GM12878 (cell line): ENCODE data around the gene S100A6. TPM values are rescaled to one million over a fixed set of nuclear protein-coding genes. Genes with fewer than 3 reads are reported as not detected.
A peak's percentile ranks its signal among the peaks of the same experiment; 100 is the strongest.

Source experiments
- ATAC-seq: fragments of 200-7000 bp; cut with Tn5 transposase; 3 replicates; pipeline ENCODE4 v1.9.1; 2020; ENCODE audit warnings: mild to moderate bottlenecking, moderate library complexity
- BruUV-seq: library from RNA; stranded (reverse); fragments of 400-500 nt; replicated peaks from 2 replicates; lab custom pipeline; 2021; lab: Mats Ljungman, UMichigan
- CTCF ChIA-PET: fragments of 300-600 bp; sonication (Branson Sonifier 250); formaldehyde crosslinking; extraction: SDS; loops from one replicate; lab custom pipeline; 2021; ENCODE audit warnings: inconsistent platforms; lab: Yijun Ruan, JAX
- POLR2A ChIA-PET: fragments of 350-600 bp; formaldehyde crosslinking; extraction: SDS; loops from one replicate; lab custom pipeline; 2021; ENCODE audit warnings: inconsistent platforms; lab: Charles Lee
- RAD21 ChIA-PET: fragments of 300-600 bp; sonication (Branson Sonifier 250); formaldehyde crosslinking; loops from one replicate; lab custom pipeline; 2023; ENCODE audit warnings: antibody characterized with exemption; ENCODE audit not compliant: unreplicated experiment; lab: Charles Lee
- SMC1A ChIA-PET: fragments of 300-600 bp; sonication (Branson Sonifier 250); formaldehyde crosslinking; loops from one replicate; lab custom pipeline; 2023; ENCODE audit not compliant: unreplicated experiment, uncharacterized antibody; lab: Charles Lee
- DNase-seq: peaks from one replicate; pipeline ENCODE4 v3.0.0-alpha.2; 2011; ENCODE audit warnings: low read depth, low spot score
- FAIRE-seq: peaks from 3 replicates; lab custom pipeline; 2011; peaks lifted over from hg19 to GRCh38; lab: Jason Lieb, UNC
- H2AFZ ChIP-seq: 2 replicates; pipeline ENCODE4 v1.6.0; 2011; ENCODE audit warnings: low read depth, low read length, control low read depth; ENCODE audit not compliant: control insufficient read depth
- H3K27ac ChIP-seq: 2 replicates; pipeline ENCODE4 v1.5.1; 2011; ENCODE audit warnings: control low read depth; ENCODE audit not compliant: control insufficient read depth, insufficient read depth
- H3K27me3 ChIP-seq, 2 experiments: replicated peaks in 1 of 2; 2 replicates each; pipeline versions ENCODE4 v1.6.0 to v1.6.1; 2011; ENCODE audit warnings: low read length in 1 of 2; ENCODE audit not compliant: control insufficient read depth in 2 of 2, insufficient read depth in 2 of 2
- H3K36me3 ChIP-seq, 2 experiments: 2 replicates each; pipeline ENCODE4 v1.5.1; 2011; ENCODE audit warnings: low read length in 1 of 2; ENCODE audit not compliant: control insufficient read depth in 2 of 2, insufficient read depth in 2 of 2
- H3K4me1 ChIP-seq: 2 replicates; pipeline ENCODE4 v1.6.1; 2011; ENCODE audit warnings: mild to moderate bottlenecking, low read length, moderate library complexity, mixed read lengths; ENCODE audit not compliant: control insufficient read depth, insufficient read depth
- H3K4me2 ChIP-seq: 2 replicates; pipeline ENCODE4 v1.6.0; 2011; ENCODE audit warnings: control low read depth; ENCODE audit not compliant: control insufficient read depth, insufficient read depth
- H3K4me3 ChIP-seq: fragments of 200-600 bp; sonication (generic); 2 replicates; pipeline ENCODE4 v1.5.1; 2016
- H3K79me2 ChIP-seq: 2 replicates; pipeline ENCODE4 v1.6.0; 2011; ENCODE audit warnings: low read length; ENCODE audit not compliant: control insufficient read depth, insufficient read depth
- H3K9ac ChIP-seq: 2 replicates; pipeline ENCODE4 v1.8.0; 2011; ENCODE audit warnings: low read length, control low read depth, mixed read lengths; ENCODE audit not compliant: control insufficient read depth, insufficient read depth
- H3K9me3 ChIP-seq: replicated peaks from 3 replicates; pipeline ENCODE4 v1.5.1; 2011; ENCODE audit warnings: mild to moderate bottlenecking, low read length; ENCODE audit not compliant: control insufficient read depth, insufficient read depth
- H4K20me1 ChIP-seq: 2 replicates; pipeline ENCODE4 v1.6.0; 2011; ENCODE audit not compliant: control insufficient read depth, insufficient read depth
- BCL11A ChIP-seq: IDR thresholded peaks from 2 replicates; pipeline ENCODE4 v1.6.1; 2011; ENCODE audit warnings: low read depth, low read length
- CTCF ChIP-seq, 3 experiments: IDR thresholded peaks in 2 of 3; conservative IDR thresholded peaks in 1 of 3; 2 replicates each; pipeline ENCODE4 v1.5.1; 2011; ENCODE audit warnings: low read depth in 3 of 3, low read length in 3 of 3, mild to moderate bottlenecking in 3 of 3, control low read depth in 2 of 3, moderate library complexity in 2 of 3, inconsistent platforms in 1 of 3, mixed read lengths in 1 of 3; ENCODE audit not compliant: control insufficient read depth in 2 of 3, insufficient read depth in 1 of 3; ENCODE audit errors: extremely low read depth in 1 of 3
- DPF2 ChIP-seq: fragments of 450-650 bp; IDR thresholded peaks from 2 replicates; pipeline ENCODE4 v1.6.1; 2017; ENCODE audit warnings: mild to moderate bottlenecking
- ESRRA ChIP-seq: IDR thresholded peaks from 2 replicates; pipeline ENCODE4 v1.6.1; 2012; ENCODE audit warnings: mild to moderate bottlenecking, low read length, improper control_type of control experiment
- ETV6 ChIP-seq, 2 experiments: fragments of 450-650 bp in 1 of 2; IDR thresholded peaks in 1 of 2; conservative IDR thresholded peaks in 1 of 2; 2 replicates each; pipeline ENCODE4 v1.6.1; 2014; ENCODE audit warnings: antibody characterized with exemption in 1 of 2, borderline replicate concordance in 1 of 2, low read depth in 1 of 2, mild to moderate bottlenecking in 1 of 2, moderate library complexity in 1 of 2
- IKZF1 ChIP-seq: fragments of 450-650 bp; conservative IDR thresholded peaks from 2 replicates; pipeline ENCODE4 v1.6.1; 2017; ENCODE audit warnings: antibody characterized with exemption, mild to moderate bottlenecking
- IKZF2 ChIP-seq, 2 experiments: fragments of 450-650 bp; IDR thresholded peaks; 2 replicates each; pipeline ENCODE4 v1.6.1; 2017; ENCODE audit warnings: mild to moderate bottlenecking in 2 of 2, moderate library complexity in 2 of 2
- KAT2A ChIP-seq: conservative IDR thresholded peaks from 2 replicates; pipeline ENCODE4 v1.6.1; 2011; ENCODE audit warnings: low read depth, low read length; ENCODE audit not compliant: control insufficient read depth
- MYB ChIP-seq: fragments of 150-350 bp; IDR thresholded peaks from 2 replicates; pipeline ENCODE4 v1.6.1; 2014; ENCODE audit warnings: mild to moderate bottlenecking, low read depth, low read length, borderline replicate concordance
- NBN ChIP-seq: fragments of 450-650 bp; IDR thresholded peaks from 2 replicates; pipeline ENCODE4 v1.6.1; 2016
- PAX8 ChIP-seq: fragments of 450-650 bp; IDR thresholded peaks from 2 replicates; pipeline ENCODE4 v1.6.1; 2017; ENCODE audit warnings: mild to moderate bottlenecking, moderate library complexity
- RELA ChIP-seq: fragments of 450-650 bp; IDR thresholded peaks from 2 replicates; pipeline ENCODE4 v1.8.0; 2014; ENCODE audit warnings: borderline replicate concordance; ENCODE audit not compliant: partially characterized antibody
- RUNX3 ChIP-seq: IDR thresholded peaks from 2 replicates; pipeline ENCODE4 v1.6.1; 2012; ENCODE audit warnings: low read length, inconsistent platforms
- SMAD5 ChIP-seq: IDR thresholded peaks from 2 replicates; pipeline ENCODE4 v1.6.1; 2016; ENCODE audit warnings: antibody characterized with exemption, low read depth
- SPI1 ChIP-seq: IDR thresholded peaks from 2 replicates; pipeline ENCODE4 v1.6.1; 2011; ENCODE audit warnings: low read depth, mild to moderate bottlenecking, low read length, moderate library complexity, borderline replicate concordance; ENCODE audit not compliant: insufficient read depth
- TCF12 ChIP-seq: IDR thresholded peaks from 2 replicates; pipeline ENCODE4 v1.6.1; 2011; ENCODE audit warnings: low read depth, mild to moderate bottlenecking, low read length
- ZNF274 ChIP-seq: IDR thresholded peaks from one replicate; pipeline ENCODE4 v1.8.0; 2011; ENCODE audit not compliant: insufficient read length, insufficient read depth
- WGBS: methylation state at CpG from one replicate; pipeline ENCODE4 v1.1.6; 2016; ENCODE audit warnings: low lambda C conversion rate; ENCODE audit not compliant: insufficient replicate concordance, insufficient coverage; ENCODE audit errors: missing lambda C conversion rate; 5-methylcytosine and 5-hydroxymethylcytosine counted together
- in situ Hi-C: fragments of 300-500 bp; cut with MboI; formaldehyde crosslinking; loops from 9 replicates; pipeline ENCODE4 v1.14.3; 2018; ENCODE audit warnings: mixed read lengths
- intact Hi-C: fragments of 100-400 bp; cut with micrococcal nuclease; formaldehyde crosslinking; loops from one replicate; pipeline ENCODE4 v1.14.2; 2022; ENCODE audit not compliant: unreplicated experiment
- polyA plus RNA-seq, 11 experiments: library from polyadenylated mRNA; depleted of rRNA in 4 of 11; unstranded in 6 of 11; stranded (reverse) in 5 of 11; fragments of >200 nt; fragmentation: Nextera tagmentation in 4 of 11; fragmentation: Illumina TruSeq in 1 of 11; extraction: Ambion mirVana in 4 of 11; extraction: Trizol in 1 of 11; gene quantifications; 1 replicate in 1 of 11; 2 replicates in 10 of 11; pipeline versions ENCODE4 v1.2.1 to v1.2.3, GENCODE V29; 2011 to 2016; ENCODE audit warnings: inconsistent platforms in 2 of 11, missing spikeins in 2 of 11, low read depth in 1 of 11
- total RNA-seq, 4 experiments: library from RNA; depleted of rRNA in 3 of 4; stranded (reverse); fragments of >200 nt in 3 of 4; fragmentation: Illumina TruSeq in 1 of 4; extraction: Trizol in 1 of 4; gene quantifications; 2 replicates each; pipeline versions ENCODE4 v1.2.1 to v1.2.3, GENCODE V29; 2013 to 2021

The S100A6 gene
- total and polyA plus RNA-seq, 10 of the 15 experiments (the other 5 are each of a cell fraction or from before 2014, with no cell fraction given) = 7.2 to 121 (median 45.7) TPM

GRCh38 chr1:153540394-153541361 is 4.9 kb upstream of the S100A6 start, which contains the start of gene S100A5:
Gene S100A5 (minus strand): TSS chr1:153540934. CDS start chr1:153540191, 743 bp downstream.
- in situ Hi-C loops (no loop called here), intact Hi-C loops (no loop called here)
- no TSS peak for BruUV-seq
- FAIRE-seq (peak; percentile 31), DNase-seq (no peak), ATAC-seq (no peak)
- WGBS = 50% methylated on average over 11 of the region's 11 CpGs
- H3K27me3 ChIP-seq = no peaks in the 10 kb centered on the region
- peak; percentile 73 for TF ChIP-seq SPI1
- TF ChIP-seq CTCF (IDR thresholded peaks at IDR 0.05 in 2 of 3, conservative IDR thresholded peaks at IDR 0.05 in 1 of 3; ENCODE audit: control insufficient read depth in 2 of 3, extremely low read depth in 1 of 3, insufficient read depth in 1 of 3, low read depth in 3 of 3, low read length in 3 of 3) = no peak
- no peak for TF ChIP-seq ESRRA
- TF ChIP-seq RUNX3 = peak; percentile 59
- TF ChIP-seq PAX8 = no peak
- TF ChIP-seq SMAD5 = no peak
- peak; percentile 52 for TF ChIP-seq IKZF1
- no peak for TF ChIP-seq RELA
- 0 out of 4 replicates have a peak, but pooled peaks of 1 of the 2 experiments have one; percentile 15 for TF ChIP-seq IKZF2 (IDR thresholded peaks at IDR 0.05)
- TF ChIP-seq DPF2 = no peak
- no peak for TF ChIP-seq ZNF274
- no peak for TF ChIP-seq TCF12
- no peak for TF ChIP-seq MYB
- TF ChIP-seq BCL11A = no peak
- TF ChIP-seq ETV6 (conservative IDR thresholded peaks at IDR 0.05 in 1 of 2, IDR thresholded peaks at IDR 0.05 in 1 of 2; ENCODE audit: borderline replicate concordance in 1 of 2, low read depth in 1 of 2) = no peak
- no peak for TF ChIP-seq KAT2A
- TF ChIP-seq NBN = no peak
- no peak within 1 kb of the TSS for H3K27ac ChIP-seq
- H4K20me1 ChIP-seq = no peaks in the 10 kb centered on the region
- ChIA-PET CTCF (interaction anchor here (0.6 to 1.6 kb wide), 8 partner anchors 8 to 86 kb away, joined by 3 to 9 read pairs (median 4); partner anchors contain the start of genes S100A13 and S100A2), RAD21 (interaction anchor here (0.9 to 1.4 kb wide), 3 partner anchors 12 to 27 kb away, joined by 3 to 5 read pairs (median 3); no protein-coding TSS in a partner anchor), POLR2A (interaction anchor here (0.6 to 0.8 kb wide), 3 partner anchors 11 to 120 kb away, joined by 3 read pairs; no protein-coding TSS in a partner anchor), SMC1A (interaction anchor here (0.6 to 2.3 kb wide), 5 partner anchors 9 to 26 kb away, joined by 3 to 8 read pairs (median 3); no protein-coding TSS in a partner anchor)
- no peaks in the 10 kb centered on the region for H3K79me2 ChIP-seq
- H3K9me3 ChIP-seq = no peaks in the 10 kb centered on the region
- H3K4me2 ChIP-seq = no peak within 1 kb of the TSS
- H3K4me1 ChIP-seq = peaks cover 30% of the 10 kb centered on the region
- no peak within 1 kb of the TSS for H3K4me3 ChIP-seq
- no peak within 1 kb of the TSS for H3K9ac ChIP-seq
- H2AFZ ChIP-seq = peak within 1 kb of the TSS; percentile 69
- no peaks in the 10 kb centered on the region for H3K36me3 ChIP-seq
